Stimulated activated CD4-positive, alpha-beta T cell treated with anti-CD3 and anti-CD28 coated beads, Interleukin-1b, Interleukin-23, amount 100 ng/mL, for 48 hours (primary cell): ENCODE data around the gene ZNF500.

Experiments used
- DNase-seq: peaks from one replicate; pipeline ENCODE4 v3.0.0-alpha.2; 2020

The ZNF500 gene

DNA sequence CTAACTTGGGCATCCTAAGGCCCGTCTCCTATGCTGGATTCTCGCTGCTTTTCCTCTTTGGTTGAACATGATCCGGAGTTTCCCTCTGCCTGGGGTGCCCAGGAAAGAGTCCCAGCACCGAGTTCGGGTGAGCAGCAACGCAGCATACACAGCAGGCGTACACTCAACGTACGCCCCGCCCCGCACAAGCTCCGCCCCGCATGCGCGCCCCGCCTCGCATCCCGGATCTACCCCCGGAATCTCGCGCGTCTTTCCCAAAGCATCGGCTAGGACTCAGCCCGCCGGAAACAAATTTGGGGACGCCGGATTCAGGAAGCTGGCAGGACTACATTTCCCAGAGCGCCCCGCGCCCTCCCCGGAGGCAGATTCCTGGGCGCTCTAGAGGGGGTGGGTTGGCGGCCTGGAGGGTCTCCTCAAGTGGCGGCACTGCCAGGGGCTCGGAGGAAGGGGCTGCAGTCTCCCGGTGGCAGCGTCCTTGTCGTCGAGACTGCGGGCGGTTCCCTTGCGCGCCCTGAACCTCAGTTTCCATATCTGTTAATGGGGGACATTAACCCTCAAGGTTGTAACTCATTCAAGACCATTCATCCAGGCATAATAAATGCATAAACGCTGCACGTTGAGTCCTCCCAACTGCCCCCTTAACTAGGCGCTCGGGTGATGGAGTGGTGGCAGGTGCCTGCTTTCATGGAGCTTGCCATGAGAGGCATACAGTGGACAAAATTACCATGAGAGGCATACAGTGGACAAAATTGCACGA lies 1.8 kb upstream of the ZNF500 start:
- peak; percentile 92 for DNase-seq

DNA sequence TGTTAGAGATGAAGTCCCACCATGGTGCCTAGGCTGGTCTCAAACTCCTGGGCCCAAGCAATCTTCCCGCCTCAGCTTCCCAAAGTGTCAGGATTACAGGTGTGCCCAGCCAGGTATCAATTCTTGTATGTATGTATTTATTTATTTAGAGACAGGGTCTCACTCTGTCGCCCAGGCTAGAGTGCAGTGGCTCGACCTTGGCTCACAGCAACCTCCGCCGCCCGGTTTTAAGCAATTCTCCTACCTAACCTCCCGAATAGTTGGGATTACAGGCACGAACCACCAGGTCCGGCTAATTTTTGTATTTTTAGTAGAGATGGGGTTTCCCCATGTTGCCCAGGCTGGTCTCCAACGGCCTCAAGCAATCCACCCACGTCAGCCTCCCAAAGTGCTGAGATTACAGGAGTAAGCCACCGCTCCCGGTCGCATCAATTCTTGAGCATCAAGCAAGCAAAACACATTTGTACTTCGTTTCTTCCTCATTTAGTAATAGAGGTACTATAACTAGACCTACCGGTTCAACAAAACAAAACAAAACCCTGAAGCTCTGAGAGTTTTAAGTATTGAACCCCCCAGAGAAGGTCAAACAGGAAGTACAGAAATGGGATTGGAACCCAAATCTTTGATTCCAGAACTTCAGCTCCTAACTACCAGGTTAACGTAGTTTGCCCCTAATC lies 1.0 kb upstream of the ZNF500 start:
- no peak for DNase-seq

DNA sequence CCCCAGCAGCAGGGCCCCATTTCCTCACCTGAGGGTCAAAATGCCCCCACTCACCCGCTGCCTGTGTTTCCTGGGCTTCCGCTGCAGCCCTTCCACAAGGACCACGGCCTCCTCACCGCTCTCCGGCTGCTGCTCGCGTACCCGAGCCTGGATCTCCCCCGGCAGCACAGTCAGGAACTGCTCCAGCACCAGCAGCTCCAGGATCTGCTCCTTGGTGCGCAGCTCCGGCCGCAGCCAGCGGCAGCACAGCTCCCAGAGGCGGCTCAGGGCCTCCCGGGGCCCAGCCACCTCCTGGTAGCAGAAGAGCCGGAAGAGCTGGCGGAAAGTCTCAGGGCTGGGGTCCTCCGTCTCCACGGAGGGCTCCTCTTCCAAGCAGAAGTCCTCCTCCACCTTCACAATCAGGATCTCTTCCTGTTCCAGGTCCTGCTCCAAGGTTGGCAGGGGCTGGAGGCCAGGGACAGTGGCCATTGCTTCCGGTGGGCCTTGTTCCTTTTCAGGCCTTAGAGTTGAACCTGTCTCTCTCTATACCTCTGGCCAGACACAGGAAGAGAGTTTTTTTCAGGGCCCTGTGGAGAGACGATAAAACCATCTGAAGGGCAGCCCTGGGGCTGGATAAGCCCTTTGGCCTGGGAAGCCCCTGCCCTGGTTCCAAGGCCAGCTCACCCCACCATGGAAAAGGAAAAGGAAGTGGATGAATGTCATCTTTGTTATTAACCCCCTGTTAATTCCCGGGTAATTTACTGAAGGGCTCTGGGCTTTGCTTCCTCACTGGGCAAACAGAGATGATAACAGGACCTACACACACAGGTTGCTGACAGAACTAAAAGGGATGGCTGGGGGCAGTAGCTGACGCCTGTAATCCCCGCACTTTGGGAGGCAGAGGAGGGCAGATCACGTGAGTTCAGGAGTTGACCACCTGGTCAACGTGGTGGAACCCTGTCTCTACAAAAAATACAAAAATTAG lies 1.2 kb downstream of the ZNF500 start:
- DNase-seq, result no peak

DNA sequence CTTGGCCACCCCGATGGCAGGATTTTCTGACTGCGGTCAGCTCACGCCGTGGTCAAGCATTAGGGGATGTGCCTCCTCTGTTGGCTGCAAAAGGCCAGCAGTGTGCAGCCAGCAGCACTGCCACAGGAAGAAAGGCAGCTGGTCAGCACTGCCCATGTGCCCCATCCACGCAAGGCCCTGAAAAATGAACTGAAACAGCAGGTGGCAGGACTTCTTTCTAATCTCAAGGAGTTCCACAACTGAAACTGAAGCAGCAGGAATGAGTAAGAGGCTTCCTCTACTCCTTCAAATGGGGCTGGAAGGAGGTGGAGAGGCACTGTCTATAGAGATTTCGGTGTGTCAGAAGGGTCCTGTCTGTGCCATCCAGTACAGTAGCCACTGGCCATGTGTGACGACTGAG lies 3.2 kb downstream of the ZNF500 start:
- no peak for DNase-seq

DNA sequence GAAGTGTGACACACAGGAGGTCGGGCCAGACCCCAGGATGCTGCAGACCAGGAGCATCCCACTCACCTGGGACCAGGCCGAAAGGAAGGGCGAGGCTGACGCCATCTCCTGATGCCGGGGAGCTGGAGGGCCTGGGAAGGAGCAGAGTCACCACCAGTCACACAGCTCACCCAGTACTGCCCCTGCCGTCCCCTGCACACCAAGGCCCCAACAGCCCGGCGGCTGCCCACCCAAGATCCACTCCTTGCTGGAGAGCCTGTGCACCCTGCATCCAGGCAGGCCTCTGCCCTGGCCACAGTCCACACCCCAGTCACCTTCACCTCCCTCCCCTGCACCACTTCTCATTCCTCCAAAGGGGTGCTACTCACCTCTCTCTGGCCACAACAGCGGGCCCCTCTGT lies 4.8 kb downstream of the ZNF500 start:
- no peak for DNase-seq

DNA sequence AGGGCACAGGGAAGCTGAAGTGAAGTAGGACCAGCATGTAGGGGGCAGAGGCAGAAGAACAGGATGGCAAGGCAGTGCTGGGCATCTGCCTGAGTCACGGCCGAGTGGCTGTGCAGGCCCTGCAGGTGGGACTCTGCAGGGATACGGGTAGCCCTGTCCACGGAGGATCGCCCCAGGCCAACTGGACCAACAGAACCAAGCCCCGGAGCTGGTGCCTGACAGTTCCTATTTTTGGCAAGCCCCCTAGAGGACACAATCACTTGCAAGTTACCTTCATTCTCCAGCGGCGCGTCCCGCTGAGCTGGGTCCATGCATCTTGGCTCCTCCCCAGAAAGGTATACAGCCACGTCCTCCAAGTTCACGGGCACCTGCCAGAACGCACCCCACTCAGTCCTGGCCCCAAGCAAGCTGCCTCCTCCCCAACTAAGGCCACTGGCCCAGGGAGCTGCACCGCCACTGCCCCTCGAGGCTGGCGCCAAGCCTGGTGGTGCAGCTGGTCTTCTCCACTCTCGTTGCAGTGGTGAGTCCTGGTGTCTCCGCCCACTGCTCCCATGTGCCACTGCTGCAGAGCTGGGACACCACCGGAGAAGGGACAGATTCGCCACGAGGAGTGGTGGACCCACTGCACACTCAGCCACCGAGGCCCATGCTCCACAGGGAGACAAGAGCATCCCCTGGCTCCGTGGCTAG lies 6.6 kb downstream of the ZNF500 start:
- no peak for DNase-seq

DNA sequence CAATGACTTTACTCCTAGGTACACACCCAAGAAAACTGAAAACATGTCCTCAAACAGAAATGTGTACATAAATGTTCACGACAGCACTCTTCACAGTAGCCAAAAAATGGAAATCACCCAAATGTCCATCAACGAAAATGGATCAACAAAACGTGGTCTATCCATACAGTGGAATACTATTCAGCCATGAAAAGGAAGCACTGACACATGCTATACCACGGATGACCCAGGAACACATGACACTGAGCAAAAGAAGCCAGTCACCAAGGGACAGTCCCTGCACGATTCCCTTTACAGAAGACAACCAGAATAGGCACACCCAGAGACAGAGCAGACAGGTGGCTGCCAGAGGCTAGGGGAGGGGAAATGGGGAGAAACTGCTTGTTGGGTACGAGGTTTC lies 11.3 kb downstream of the ZNF500 start:
- no peak for DNase-seq

DNA sequence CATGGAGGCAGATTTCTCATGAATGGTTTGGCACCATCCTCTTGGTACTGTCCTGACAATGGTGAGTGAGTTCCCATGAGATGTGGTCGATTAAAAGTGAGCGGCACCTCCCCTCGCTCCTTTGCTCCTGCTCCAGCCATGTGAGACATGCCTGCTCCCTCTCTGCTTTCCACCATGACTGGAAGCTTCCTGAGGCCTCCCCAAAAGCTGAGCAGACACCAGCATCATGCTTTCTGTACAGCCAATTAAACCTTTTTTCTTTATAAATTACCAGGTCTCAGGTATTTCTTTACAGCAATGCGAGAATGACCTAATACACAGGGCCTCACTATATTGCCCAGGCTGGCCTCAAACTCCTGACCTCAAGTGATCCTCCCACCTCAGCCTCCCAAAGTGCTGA lies 12.1 kb downstream of the ZNF500 start:
- DNase-seq, result no peak

DNA sequence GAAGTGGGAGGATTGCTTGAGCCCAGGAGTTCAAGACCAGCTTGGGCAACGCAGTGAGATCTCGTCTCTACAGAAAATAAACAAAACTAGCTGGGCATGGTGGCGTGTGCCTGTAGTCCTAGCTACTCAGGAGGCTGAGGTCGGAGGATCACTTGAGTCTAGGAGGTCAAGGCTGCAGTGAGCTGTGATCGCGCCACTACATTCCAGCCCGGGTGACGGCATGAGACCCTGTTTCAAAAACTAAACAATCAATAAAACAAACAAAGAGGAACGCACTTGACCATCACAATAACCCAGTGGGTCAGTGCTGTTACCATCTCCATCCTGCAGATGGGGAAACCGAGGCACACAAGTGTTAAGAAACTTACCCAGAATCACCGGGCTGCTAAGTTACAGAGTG lies 13.7 kb downstream of the ZNF500 start:
- no peak for DNase-seq

DNA sequence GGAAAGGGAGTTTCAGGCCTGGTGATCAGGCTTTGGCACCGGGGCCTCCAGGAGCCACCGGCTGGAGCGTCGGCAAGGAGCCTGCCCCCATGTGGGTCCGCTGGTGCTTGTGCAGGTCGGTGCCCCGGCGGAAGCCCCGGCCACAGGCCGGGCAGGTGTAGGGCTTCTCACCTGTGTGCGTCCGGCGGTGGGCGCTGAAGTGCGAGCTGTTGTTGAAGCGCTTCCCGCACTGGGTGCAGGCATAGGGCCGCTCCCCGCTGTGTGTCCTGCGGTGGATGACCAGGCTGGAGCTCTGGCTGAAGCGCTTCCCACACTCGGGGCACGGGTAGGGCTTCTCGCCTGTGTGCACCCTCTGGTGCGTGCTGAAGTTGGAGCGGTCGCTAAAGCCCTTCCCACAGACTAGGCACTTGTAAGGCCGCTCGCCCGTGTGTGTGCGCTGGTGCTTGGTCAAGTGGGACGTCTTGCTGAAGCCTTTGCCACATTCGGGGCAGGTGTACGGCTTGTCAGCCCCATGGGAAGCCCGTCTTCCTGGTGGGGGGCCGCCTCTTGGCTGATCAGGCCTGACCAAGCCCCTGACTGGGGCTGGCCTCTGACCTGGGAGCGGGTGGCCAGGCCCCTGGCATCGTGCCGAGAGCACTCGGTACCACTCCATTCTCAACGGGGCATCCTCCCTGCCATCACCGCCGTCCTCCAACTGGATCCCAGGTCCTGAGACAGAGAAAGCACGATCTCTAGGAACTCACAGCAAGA lies 14.4 kb downstream of the ZNF500 start:
- no peak for DNase-seq

DNA sequence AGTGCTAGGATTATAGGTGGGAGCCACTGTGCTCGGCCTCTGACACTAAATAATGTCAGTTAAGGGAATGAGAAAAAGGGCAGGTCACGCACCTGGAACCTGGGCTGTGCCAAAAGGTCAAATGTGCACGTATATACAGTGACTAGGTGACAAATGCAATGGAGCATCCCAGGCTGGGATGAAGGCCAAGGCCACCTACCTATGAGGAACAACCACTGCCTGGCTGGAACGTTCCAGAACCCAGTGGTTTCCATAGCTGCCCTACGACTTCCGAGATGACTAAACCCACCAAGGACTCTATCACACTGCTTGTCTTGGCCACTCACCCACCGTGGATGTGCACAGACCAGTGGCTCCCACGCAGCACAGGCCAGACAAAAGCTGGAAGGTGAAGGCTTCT lies 16.1 kb downstream of the ZNF500 start:
- DNase-seq, result no peak

DNA sequence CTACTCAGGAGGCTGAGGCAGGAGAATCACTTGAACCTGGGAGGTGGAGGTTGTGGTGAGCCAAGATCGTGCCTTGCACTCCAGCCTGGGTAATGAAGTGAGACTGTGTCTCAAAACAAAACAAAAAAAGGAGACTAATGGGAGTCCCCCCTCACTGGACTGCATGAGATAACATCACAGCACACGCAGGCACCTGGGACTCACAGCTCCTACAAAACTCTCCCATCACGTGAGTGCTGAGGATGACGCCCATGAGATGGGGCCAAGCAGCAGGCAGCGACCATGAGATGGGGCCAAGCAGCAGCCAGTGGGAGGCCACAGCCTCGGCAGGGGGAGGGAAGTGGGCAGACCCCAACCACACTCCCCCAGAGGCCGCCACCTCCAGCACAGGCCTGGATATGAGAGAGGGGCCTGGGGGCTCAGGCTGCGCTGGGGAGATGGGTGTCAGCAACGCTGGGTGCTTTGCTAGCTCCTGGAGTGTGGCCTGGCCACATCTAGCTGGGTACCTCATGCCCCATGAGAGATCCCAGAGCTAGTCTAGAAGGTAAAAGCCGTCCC lies 17.2 kb downstream of the ZNF500 start:
- no peak for DNase-seq

DNA sequence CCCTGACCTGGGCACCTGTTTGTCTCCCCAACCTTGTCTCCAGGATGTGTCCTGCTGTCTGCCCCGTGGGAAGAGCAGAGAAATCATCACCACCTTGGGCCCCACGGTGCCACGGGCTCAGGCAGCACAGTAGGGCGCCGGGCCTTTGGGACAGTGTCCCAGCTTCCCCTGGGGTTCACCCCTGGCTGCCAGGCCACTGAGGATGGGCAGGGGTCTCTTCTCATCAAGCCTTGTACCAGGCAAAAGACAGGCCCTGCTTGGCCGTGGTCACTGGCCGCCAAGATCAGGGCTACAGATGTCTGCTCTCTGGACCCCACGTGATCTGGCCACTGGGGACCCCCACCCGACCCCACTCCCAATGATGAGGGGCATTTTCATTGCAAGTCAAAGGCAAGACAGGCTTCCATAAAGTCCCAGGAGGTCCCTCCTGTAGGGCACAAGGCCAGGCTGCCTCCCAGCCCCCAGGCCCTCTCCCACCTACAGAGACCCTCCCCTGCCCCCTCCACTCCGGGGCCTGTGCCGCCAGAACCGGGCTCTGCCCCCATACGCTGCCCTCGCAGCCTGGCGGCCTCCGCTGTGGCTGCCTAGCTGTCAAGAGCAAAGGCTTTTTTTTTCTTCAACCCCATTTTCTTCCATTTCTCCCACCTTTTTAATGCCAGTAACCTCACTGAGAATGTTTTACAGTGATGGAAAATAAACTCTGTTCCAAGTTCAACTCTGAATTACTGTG lies 18.1 kb downstream of the ZNF500 start:
- DNase-seq, result no peak

DNA sequence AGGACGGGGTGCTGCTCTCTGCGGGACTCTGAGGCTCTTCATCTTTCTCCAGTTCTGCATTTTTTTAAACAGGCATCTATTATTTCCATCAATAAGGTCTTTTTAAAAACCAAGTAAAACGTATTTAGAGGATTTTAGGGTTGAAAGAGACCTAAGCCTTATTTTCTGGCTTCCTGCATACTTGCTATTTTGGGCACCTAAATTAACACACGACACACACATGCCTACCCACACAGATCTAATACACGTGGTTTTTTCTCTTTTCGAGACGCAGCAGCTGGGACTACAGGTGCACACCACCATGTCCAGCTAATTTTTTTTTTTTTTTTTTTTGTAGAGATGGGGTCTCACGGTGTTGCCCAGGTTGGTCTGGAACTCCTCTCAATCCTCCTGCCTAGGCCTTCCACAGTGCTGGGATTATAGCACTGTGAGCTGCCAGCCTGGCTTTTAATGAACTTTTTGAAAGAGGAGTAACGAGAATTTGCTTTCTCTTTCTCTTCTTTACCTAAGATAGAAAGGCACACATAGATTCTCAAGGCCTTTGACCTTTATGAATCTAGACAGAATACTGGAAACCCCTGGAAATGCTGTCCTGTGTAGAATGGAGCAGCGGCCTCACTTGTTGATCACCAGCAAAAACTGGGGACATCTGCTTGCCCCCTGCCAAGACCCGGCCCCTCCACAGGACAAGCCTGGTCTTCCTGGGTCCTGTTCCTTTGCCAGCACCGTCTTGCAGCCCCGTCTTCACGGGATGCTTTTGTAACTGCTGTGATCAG lies 18.9 kb downstream of the ZNF500 start:
- no peak for DNase-seq

DNA sequence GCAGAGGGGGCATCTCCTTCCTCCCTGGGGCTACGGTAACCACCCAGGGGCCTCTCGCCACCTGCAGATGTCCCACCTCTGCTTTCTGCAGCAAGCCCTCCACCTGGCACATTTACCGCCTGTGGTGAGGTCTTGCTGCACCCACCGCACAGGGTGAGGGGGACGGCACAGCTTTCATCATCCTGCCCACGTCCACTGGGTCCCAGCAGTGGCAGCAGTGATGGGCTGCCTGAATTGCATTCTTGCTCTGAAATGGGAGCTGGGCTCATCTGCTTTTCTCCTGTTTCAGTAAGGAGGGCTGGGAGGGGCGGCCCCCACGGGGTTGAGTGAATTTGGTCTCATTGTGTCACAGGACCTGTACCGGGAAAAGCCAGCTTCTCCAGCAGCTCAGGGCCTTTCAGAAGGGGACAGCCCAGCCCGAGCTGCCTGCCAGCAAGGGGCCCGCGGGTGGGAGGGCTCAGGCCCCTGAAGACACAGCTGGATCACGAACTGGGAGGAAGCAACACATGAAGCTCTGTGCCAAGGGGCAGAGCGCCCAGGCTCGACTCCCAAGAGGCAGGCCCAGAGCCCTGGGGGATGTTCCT lies 19.9 kb downstream of the ZNF500 start:
- no peak for DNase-seq

DNA sequence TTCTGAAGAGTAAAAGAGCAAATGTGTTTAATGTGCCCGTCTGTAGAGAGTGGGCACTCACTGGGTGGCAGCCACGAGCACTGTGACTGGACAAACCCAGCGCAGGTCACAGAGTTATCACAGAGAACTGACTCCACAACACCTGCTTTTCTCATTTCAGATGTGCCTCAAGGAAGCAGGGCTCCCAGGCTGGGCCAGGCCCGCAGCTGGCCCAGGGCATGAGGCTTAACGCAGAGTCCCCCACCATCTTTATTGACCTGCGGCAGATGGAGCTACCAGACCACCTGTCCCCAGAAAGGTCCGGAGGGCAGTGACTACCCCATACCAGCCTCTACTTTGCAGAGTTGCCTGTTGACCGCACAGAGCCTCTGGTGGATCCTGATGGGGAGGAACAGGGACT lies 20.7 kb downstream of the ZNF500 start:
- no peak for DNase-seq

DNA sequence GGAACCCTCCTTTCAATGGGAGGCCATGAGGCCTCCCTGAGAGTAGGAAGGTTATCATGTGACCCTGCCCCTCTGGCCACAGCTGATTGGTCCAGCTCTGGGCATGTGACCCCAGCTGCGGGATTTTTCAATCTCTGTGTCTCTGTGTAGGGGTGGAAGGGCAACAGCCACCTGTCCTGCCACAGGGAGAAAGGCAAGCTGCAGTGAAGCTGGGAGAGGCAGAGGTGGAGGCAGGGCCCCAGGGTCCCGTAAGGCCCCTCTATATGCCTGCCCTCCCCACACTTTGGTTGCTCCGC lies 21.7 kb downstream of the ZNF500 start:
- no peak for DNase-seq

DNA sequence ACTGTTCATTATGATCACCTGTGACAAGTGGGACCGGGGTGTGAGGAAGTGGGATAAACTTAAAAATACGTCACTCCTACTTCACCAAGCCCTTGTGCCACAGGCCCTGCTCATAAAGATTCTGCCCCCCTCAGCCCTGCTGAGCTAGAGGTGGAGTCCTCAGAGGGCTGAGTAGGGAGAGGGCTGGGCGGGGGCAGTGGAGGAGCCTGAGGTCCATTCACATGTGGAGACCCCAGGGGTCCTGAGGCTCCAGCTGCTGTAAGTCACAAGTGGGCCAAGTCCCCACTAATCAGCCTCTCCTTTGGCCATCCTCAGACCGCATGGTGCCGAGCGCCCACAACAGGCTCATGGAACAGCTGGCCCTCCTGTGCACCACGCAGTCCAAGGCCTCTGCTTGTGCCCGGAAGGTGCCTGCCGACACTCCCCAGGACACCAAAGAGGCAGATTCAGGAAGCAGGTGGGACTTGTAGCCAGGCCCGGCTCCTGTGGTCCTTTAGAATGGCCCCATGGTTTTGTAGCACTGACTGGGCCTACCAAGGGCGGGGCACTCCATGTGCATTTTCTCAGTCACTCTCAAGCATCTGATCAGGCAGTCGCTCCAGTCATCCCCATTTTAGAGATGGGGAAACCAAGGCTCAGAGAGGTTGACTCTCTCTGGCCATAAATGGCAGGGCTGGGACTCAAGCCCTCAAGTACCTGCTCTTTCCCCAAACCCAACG lies 22.2 kb downstream of the ZNF500 start:
- no peak for DNase-seq

DNA sequence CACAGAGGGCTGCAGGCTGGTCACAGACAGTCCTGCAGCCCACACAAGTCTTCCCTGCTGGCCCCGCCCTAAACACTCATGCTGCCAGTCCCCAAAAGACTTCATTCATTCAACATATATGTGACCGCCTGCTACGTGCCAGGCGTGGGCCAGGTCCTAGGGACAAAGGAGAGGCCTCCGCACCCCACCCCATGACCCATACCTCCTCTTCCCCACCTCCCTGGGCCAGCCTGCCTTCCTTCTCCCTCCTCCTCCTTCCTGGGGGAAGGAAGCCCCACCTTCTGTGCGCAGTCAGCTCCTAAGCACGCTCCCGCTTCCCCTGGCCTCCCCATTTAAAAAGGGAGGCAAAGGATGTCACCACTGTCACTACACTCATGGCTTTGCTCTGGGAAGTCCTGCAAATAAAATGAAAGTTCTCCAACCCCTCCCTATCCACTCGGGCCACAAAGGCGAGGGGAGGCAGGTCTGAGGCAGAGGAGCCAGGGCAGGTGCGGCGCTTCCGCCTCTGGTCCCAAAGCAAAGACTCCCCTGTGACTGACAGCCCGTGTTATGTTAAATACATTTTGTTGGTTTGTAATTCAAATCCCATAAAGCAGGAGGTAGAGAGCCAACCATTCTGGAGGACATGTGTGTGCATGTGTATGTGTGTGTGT lies 23.6 kb downstream of the ZNF500 start:
- no peak for DNase-seq
